HG03060 (cell line): ENCODE measurements around the gene ABCB4.

Source experiments
- ATAC-seq: cut with Tn5 transposase; IDR thresholded peaks from one replicate; pipeline ENCODE4 v1.9.1; 2021; ENCODE audit warnings: low read depth, moderate number of reproducible peaks; ENCODE audit not compliant: unreplicated experiment

ABCB4 gene

DNA sequence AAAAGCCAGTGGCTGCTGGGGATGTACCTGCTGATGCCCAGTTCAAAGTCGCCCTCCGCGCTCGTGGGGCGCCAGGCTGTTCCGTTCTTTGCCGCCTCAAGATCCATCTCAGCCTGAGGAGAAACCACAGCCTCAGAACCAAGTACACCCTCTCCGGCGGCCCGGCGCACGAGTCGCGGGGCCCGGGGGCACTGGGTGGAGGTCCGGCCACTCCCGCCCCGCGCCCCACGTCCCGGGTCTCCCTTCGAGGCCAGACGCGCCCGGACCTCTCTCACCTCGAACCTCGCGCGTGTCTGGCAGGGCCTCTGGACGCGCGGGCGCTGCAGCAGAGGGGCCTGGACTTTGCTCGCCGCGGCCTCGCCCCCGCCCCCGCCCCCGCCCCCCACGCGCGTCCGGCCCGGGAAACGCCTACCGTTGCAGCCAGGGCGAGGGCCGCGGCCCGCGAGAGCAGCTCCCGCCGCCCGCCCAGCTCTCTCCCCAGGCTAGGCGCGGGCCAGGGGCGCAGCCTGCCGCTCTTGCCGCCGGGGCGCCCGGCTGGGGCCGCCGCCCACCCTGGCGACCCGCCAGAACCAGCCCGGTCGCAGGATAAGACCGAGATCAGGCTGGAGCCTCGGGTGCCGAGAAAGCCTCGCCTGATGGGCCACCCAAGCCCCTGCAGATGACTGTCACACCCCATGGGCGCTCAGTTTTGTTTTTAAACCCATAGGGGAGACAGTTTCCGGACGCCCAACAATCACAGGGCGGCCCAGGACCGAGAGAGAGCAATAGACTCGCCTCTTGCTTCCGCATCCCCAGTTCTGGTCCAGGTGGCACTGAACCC, at the start of gene ABCB4:
Gene ABCB4, minus strand, starts transcription at position 322 of the 820 bp plus-strand sequence. Its CDS starts 215 bp downstream, at position 107.
- ATAC-seq, result no peak

DNA sequence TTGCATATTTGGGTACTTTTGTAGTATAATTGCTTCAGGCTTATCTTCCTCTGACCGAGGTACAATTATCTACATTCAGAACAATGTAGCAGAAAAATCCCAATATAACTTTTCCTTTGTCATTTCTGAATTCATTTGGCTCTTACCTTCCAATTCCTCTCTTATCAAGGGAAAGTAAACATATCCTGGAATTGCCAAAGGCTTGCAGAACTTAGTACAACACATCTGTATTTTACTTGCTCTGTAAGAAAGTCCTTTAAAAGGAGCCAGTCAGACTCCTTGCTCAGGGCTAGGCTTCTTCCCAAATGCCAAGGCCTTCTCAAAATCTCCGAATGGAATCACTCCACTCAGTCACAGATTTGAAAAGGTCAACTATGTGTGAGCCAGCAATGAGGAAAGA, 43.3 kb upstream of the ABCB4 start:
- no peak for ATAC-seq

DNA sequence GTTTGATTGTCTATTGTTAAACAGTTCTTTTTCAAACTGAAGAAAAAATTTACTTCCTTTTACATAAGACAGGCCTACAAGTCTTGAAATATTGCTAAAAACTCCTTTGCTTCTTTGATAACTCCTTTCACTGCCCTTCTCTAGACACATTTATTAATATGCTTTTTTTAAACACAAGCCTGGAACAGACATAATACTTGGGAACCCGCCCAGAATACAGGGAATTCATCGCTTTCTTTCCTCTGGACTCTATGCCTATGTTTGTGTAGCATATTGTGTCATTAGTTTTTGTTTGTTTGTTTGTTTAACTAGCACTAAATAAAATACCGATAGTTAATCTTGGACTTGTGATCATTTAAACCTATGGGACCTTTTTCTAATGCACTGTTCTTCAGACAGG, 42.4 kb upstream of the ABCB4 start:
- ATAC-seq, result no peak

DNA sequence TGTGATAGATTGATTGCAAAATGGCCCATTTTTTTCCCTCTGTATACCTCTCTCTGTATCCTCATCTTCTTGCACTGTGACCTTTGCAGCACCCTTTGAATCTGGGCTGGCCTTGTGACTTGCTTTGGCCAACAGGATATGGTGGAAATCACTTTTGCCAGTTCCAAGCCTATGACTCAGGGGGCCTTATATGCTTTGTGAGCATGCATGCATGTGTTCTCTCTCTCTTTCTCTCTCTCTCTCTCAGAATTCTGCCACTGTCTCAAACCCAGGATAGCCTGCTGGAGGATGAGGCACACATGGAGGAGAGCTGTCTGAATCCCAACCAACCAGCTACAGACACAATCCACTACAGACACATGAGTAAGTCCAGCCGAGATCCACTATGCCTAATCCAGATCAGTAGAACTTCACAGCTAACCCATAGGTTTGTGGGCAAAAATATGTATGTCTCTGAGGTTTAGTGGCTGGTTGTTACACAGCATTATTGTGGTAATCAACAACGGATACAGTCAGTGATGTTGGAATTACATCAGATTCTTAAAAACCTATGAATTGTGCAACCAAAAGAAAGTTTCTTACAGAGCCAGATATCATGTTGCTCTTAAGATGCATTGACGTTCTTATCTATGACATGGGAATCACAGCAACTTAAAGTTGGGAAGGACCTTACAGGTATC, 41.8 kb upstream of the ABCB4 start:
- no peak for ATAC-seq

DNA sequence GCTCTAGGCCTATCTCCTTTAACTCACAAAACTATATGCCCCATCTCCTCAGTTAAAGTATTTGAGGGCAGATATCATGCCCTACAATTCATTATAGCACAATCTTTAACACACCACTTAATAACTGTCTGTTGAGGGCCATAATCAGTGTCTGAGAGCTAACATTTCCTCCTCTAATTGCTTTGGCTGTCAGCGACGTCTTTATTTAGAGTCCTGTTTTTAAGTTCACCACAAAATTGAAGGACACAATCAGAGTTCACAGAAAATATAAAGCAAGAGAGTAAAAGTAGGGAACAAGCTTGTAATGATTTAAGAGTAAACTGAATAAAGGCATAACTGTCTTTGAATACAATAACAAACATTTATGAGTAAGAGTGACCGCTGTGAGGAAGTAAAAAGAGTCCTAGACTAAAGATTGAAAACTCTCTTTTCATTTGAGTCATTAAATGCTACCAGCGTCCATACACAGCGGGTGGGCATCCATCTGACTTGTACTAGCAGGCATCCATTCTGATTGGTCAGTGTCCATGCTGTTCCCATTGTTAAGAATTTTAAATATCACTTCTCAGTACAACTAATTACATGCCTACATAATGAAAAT, 38.4 kb upstream of the ABCB4 start:
- ATAC-seq, result no peak

DNA sequence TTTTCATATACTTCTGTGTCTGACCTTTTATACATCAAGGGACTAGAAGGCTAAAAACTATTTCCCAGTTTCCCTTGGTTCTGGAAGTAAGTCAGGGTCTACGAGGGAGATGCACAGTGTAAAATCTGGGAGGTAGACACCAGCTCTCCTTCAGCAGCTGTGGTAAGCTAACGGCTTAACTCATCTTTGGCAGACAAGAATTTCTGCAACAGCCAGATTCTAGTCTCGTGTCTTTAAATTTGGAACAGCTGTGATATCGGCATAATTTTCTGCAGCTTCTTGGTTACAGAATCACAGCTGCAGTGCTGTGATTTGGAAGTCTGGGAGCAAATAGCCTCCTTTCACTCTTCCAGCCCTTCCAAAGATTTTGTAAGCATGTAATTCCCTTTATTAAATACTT, 37.4 kb upstream of the ABCB4 start:
- no peak for ATAC-seq

DNA sequence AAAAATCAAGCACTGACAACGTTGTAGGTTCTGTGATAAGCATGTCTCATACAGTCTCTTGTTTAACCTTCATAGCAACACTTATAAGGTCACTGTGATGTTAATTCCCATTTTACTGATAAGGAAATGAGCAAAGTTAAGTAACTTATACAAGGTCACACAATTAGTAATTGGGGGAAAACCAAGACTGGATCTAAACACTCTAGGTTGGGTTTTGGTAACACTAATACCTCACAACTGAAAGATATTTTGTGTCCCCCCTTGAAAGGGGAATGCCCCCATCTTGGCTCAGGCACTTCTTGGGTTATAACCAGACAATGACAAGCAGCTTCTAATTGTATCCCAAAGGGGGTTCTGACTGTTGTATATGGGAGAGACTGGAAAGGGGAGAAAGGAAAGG, 36.0 kb upstream of the ABCB4 start:
- no peak for ATAC-seq

DNA sequence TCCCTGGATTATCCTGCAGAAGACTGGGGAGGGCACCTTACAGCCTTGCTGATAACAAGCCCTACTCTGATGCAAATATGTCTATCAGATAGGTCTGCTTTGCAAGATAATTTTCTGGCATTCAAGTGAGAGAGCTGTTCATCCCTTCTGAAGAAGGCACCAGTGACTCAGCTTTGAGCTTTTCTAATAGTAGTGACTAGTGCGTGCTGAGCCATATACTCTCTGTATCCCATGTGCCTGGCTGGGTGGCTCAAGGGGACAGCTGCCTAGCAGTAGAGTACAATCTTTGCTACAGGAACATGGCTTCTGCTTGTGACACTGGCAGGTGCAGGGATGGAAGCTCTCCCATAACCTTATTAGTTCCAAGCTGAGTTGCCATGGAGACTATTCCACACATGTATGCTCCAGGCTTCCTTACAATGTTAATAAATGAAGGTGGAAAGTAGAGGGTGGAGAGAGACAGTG, 35.0 kb upstream of the ABCB4 start:
- ATAC-seq, result no peak

DNA sequence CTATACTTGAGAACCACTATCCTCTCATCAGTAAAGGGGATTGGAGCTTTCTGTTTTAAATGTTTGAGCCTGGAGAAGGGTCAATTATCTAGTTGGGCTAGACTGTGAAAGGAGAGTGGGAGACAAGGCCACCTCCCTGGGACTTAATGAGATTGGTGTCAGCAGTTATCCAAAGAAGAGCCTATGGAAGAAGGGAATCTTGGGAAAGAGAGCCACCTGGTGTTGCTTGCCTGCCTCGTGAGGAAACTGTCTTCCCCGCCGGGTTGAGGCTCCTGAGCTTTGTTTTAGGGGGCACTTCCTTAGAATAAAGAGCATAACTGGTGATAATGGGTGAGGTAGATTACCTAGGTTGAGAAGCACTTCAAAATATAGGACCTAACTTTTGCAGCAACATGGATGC, 32.0 kb upstream of the ABCB4 start:
- ATAC-seq, result no peak

DNA sequence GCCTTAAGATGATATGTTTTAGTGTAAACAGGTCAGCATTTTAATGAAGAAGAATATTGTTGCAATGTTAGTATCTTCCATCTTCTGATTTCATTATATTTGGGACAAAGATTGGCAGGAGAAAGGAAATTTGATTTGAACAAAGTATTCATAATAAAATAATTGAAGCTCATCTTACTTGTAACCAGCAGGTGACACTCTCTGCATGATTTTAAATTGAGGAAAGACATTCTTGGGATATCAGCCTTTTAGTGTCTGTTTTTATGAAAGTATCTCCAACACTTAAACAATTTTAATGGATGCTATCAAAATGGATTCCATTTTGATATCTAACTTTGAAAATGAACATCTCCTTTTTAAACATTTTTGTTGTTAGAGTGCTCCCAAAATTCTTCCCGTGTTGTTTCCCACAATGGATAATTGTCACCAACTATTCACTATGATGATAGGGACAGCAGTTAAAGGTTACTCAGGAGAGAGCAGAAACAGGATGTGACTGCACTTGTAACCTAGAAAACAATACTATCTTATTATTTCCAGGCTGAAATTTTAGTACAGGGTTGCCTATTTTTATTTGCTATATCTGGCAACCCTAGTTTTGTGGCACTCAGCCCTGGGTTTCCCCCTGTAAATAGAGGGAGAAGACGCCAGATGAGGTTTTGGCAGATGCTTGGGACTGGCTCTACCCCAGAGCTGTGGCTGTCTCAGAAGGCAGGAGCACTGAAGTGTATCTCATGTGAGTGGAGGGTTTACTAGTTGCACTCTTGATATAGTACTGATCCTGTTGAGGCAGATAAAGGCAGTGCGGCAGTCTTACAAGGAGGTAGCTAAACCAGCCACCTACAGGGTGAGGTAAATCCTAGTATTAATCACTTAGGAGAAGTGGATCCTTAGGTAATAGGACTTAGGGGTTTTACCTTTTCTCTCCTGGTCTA, 31.0 kb upstream of the ABCB4 start:
- ATAC-seq, result no peak

DNA sequence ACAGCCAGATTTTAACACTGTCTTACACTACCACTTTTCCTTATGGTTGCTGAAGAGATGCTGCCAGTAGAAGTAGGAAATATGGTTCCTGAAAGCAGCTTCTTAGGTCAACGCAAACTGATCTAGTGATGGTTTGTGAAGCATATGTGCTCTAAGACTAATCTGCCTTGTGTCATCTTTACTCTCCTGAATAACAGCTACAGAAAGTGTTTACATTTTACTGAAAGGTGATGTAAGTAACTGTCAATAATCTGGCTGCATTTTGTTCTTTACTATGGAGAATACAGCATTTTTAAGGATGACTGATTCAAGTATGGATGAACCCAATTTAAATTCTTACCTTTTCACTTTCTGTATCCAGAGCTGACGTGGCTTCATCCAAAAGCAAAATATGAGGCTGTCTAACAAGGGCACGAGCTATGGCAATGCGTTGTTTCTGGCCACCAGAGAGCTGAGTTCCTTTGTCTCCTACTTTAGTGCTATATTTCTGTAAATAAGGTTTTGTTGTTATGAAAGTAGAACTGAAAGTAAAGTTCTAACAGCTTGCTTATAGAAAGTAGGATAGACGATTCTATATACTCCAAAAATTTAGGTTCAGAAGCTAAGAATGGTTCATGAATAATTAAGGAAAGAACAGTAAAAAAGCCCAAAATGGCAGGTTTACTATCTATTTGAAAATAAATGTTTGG, 30.2 kb upstream of the ABCB4 start:
- ATAC-seq, result no peak

DNA sequence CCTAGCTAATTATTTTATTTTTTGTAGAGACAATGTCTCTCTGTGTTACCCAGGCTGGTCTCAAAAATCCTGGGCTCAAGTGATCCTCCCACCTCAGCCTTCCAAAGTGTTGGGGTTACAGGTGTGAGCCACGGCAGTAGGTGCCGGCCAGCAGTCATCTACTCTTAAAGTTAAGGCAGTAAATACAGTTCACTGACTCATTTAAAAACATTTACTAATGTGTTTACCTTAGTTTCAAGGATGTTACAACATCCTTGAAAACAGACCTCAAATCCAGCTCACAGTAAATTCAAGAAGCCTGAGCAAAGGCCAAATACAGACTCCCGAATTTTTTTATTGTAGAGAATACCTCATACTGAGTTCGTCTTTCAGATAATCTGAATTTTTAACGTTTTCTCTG, 29.6 kb upstream of the ABCB4 start:
- ATAC-seq, result no peak

DNA sequence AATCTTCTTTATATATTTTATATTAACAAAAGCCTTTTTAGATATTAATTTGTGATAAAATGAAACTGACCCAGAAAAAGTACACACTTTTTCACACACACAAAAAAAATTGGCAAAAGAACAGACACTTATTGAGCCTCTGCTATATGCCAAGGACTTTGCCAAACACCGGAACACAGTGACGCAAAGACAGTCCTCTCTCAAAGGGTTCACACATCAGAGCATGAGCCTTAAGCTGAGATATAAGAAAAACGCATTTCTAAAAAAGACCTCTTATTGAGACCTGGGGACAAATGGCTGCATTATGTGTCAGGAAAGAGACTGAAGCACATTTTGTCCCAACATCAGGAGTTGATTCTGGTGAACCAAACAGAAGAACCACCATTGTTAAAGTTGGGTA, 24.0 kb upstream of the ABCB4 start:
- no peak for ATAC-seq

DNA sequence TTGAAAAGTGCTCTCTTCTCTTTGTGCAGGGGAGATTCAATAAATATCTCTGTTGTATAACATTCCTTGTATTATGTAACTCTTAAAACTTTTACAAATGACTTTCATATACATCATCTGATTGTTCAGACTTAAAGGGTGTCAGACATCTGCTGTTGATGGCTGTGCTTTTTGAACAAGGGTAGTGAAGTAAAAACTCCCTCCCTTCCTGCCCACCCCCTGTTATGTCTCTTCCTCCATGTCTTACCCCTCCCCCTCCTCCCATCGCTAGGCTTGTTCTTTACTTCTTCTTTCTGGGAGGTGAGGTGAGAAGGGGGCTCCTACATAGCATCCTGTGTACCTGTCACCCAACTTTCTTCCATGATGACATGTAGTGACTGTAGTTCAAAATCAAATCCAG, 23.4 kb upstream of the ABCB4 start:
- no peak for ATAC-seq

DNA sequence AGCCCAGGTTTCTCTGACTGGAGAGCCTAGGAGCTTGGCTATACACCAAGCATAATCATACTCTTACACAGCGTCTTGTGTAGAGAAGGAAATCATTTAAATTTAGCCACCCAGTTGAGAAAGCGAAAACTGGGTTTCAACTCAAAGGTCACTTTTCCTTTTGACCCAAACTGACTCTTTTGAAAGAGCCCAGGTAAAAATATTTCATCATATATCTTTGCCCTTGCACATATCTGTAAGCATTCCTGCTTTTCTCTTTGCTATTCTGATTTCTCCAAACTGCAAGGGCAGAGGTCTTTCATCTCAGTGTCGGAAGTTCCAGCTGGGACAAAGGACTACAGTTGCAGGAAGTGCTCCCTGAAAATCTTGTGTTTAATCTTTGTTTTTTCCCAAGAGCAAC, 22.0 kb upstream of the ABCB4 start:
- no peak for ATAC-seq

DNA sequence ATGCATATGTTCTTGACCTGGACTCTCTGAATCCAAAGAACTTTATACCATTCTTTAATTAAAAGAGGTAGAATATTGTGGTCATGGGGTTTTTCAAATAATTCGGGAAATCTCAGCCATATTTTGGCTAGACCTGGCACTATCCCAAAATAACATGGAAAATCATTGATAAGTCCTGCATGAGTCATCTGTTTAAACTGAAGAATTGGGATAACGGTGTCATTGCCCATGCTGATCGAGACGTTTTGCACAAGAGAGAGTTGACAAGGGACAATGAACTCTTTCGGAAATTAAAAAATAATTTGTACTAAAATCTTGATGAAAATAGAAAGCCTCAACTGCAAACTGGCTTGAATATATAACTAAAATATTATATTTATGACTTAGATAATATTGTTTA, 19.9 kb upstream of the ABCB4 start:
- no peak for ATAC-seq

DNA sequence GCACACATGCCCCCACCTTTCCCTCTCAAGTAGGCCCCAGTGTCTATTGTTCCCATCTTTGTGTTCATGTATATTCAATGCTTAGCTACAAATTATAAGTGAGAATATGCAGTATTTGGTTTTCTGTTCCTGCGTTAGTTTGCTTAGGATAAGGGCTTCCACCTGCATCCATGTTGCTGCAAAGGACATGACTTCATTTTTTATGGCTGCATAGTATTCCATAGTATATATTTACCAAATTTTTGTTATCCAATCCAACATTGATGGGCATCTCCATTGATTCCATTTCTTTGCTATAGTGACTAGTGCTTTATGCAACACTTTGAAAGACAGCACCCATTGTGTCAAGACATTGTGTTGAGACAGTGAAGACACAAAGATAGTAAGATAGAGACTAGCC, 19.0 kb upstream of the ABCB4 start:
- no peak for ATAC-seq

DNA sequence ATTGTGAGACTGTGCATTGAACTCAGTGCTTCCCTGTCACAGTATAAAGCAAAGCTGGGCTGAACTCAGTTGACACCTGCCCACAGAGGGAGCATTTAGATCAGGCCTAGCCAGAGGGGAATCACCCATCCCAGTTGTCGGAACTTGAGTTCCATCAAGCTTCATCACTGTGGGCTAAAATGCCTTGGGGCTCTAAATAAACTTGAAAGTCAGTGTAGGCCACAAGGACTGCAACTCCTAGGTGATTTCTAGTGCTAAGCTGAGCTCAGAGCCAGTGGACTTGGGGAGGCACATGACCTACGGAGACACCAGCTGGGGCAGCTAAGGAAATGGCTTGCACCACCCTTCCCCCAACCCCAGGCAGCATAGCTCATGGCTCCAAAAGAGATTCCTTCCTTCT, 7.7 kb upstream of the ABCB4 start:
- no peak for ATAC-seq

DNA sequence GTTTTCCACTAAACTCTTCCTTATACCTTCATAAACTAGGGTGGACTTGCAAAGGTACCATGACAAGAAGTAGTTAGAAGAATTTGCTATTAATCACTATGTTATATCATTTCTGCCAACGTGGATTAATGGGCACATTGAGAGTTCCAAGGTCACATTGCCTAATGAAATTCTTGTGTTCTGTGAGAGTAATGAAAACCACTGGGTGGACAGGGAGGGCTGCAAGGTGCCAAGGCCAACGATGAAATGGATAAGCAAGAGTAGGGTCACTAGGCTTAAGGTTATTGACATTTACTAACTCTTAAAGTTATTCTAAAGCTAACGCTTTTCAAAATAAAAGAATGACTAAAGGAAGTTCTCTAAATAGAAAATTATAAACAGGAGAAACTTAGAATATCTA, 6.6 kb upstream of the ABCB4 start:
- no peak for ATAC-seq

DNA sequence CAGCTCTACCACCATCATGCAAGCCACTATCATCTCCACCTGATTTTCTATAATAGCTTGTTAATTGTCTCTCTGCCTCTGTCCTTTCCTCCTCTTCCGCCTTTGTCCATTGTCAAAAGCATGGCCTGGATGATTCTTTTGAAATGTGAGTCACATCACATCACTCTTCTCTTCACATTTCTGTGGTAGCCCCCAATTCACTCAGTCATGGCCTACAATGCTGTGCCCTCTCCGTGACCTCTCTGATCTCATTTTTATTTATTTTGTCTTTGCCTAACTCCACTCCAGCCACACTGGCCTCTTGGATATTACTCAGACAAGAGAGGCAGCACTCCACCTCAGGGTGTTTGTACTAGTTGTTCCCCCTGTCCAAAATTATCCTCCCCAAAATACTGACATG, 4.9 kb upstream of the ABCB4 start:
- no peak for ATAC-seq
